Cardiac muscle cell (in vitro differentiated cells and primary cell): Measurements from ENCODE around the gene KRT15. TPM values are rescaled to one million over a fixed set of nuclear protein-coding genes. Genes with fewer than 3 reads are reported as not detected.

Experiments
- DNase-seq, 2 donors: peaks; one replicate each; pipeline versions ENCODE4 v3.0.0 to v3.0.0-alpha.2; 2010 to 2017; ENCODE audit warnings: low read depth in 1 of 2, low spot score in 1 of 2
- H3K27ac ChIP-seq: fragments of 200-600 bp; sonication (generic); 2 replicates; pipeline ENCODE4 v1.5.1; 2016
- H3K27me3 ChIP-seq: fragments of 200-600 bp; sonication (generic); 2 replicates; pipeline ENCODE4 v1.6.0; 2016; ENCODE audit warnings: control low read depth
- H3K36me3 ChIP-seq: fragments of 200-600 bp; sonication (generic); 2 replicates; pipeline ENCODE4 v1.5.1; 2016; ENCODE audit warnings: control low read depth
- H3K4me1 ChIP-seq: fragments of 200-600 bp; sonication (generic); 2 replicates; pipeline ENCODE4 v1.8.1; 2017; ENCODE audit warnings: low read depth, mild to moderate bottlenecking, mixed run types
- H3K4me3 ChIP-seq: fragments of 200-600 bp; sonication (generic); 2 replicates; pipeline ENCODE4 v1.5.1; 2016; ENCODE audit warnings: mild to moderate bottlenecking
- H3K9me3 ChIP-seq: fragments of 200-600 bp; sonication (generic); 2 replicates; pipeline ENCODE4 v1.5.1; 2017; ENCODE audit warnings: low read depth, mild to moderate bottlenecking, control low read depth
- polyA plus RNA-seq: library from polyadenylated mRNA; unstranded; fragments of >200 nt; fragmentation: Nextera tagmentation; extraction: Ambion mirVana; gene quantifications from 2 replicates; pipeline ENCODE4 v1.2.1, GENCODE V29; 2016
- total RNA-seq: library from RNA; depleted of rRNA; stranded (reverse); fragments of >200 nt; gene quantifications from 2 replicates; pipeline ENCODE4 v1.2.3, GENCODE V29; 2016
- TF ChIP-seq, protein P1 (sequence below): IDR thresholded peaks from 2 replicates; pipeline ENCODE4 v1.5.1; 2012; ENCODE audit warnings: low read depth, mild to moderate bottlenecking, low read length

Gene KRT15
- 0.09 and 0.28 TPM in 2 replicates for total RNA-seq
- polyA plus RNA-seq: 0.15 TPM in 1 of 2 replicates, not detected in the other

DNA sequence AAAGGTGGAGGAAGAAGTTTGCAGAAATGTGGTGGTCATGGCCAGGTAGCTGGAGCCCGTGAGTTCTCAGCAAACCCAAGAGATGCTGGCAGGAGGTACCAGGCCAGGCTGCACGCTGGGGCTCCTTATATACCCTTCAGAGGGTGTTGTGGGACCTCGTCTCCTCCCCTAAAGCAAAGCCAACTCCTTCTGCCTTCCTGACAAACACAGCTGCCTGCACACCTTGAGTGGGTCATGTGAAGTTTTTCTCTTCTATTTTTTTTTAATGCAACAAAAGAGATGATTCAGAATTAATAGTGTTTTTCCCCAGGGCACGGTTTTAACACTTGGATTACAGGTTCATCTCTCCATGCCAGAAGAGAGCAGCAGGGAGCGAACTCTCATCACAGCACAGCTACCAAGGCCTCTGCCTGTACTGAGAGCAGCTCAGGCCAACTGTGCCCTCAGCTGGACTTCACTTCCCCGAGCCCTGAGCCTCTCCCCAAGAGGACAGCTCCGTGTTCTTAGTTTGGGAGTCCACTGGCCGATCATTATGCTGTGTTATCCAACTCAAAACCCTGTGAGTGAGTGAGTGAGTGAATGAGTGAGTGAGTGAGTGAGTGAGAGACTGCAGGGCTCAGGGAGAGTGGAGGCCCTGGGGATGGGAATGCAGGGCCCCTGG is at the start of gene KRT15:
Gene KRT15 (minus strand): TSS at position 102 of the 661 bp plus-strand sequence. CDS start 63 bp downstream, at position 39.
- Histone ChIP-seq H3K27ac (peak within 1 kb of the TSS; percentile 23), H3K9me3 (no peaks in the 10 kb centered on the region), H3K4me1 (peaks cover 8% of the 10 kb centered on the region), H3K36me3 (peaks cover 9% of the 10 kb centered on the region), H3K27me3 (no peaks in the 10 kb centered on the region), H3K4me3 (no peak within 1 kb of the TSS)
- TF ChIP-seq, protein P1, sequence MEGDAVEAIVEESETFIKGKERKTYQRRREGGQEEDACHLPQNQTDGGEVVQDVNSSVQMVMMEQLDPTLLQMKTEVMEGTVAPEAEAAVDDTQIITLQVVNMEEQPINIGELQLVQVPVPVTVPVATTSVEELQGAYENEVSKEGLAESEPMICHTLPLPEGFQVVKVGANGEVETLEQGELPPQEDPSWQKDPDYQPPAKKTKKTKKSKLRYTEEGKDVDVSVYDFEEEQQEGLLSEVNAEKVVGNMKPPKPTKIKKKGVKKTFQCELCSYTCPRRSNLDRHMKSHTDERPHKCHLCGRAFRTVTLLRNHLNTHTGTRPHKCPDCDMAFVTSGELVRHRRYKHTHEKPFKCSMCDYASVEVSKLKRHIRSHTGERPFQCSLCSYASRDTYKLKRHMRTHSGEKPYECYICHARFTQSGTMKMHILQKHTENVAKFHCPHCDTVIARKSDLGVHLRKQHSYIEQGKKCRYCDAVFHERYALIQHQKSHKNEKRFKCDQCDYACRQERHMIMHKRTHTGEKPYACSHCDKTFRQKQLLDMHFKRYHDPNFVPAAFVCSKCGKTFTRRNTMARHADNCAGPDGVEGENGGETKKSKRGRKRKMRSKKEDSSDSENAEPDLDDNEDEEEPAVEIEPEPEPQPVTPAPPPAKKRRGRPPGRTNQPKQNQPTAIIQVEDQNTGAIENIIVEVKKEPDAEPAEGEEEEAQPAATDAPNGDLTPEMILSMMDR: no peak
- no peak for DNase-seq

DNA sequence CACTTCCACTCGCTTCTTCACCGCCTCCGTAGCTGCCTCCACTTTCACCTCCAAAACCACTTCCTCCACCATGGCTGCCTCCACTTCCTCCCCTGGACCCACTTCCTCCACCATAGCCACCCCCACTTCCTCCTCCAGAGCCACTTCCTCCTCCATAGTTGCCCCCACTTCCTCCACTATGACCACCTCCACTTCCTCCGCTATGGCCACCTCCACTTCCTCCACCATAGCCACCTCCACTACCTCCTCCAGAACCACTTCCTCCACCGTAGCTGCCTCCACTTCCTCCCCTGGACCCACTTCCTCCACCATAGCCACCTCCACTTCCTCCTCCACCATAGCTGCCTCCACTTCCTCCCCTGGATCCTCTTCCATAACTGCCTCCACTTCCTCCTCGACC is 48.6 kb upstream of the KRT15 start:
- TF ChIP-seq, protein P1: no peak
- Histone ChIP-seq H3K9me3 (no peaks in the 10 kb centered on the region), H3K4me3 (no peak overlapping the region), H3K4me1 (peaks cover 8% of the 10 kb centered on the region), H3K36me3 (no peaks in the 10 kb centered on the region), H3K27ac (no peak overlapping the region), H3K27me3 (no peaks in the 10 kb centered on the region)
- no peak for DNase-seq

DNA sequence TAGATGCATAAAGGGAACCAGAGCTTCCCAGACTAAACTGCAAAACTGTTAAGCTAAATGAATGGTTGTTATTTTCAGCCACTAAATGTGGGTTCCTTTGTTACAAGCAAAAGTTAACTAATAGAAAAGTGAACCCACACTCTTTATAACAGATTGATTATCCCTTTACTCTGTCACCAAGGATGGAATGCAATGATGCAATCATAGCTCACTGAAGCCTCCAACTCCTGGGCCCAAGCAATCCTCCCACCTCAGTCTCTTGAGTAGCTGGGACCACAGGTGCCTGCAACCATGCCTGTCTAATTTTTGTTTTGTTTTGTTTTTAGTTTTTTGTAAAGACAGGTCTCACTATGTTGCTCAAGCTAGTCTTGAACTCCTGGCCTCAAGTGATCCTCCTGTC is 46.6 kb upstream of the KRT15 start:
- DNase-seq: no peak
- H3K36me3 ChIP-seq: no peaks in the 10 kb centered on the region
- no peaks in the 10 kb centered on the region for H3K9me3 ChIP-seq
- TF ChIP-seq, protein P1: no peak
- no peak overlapping the region for H3K27ac ChIP-seq
- H3K4me3 ChIP-seq: no peak overlapping the region
- H3K4me1 ChIP-seq: peaks cover 8% of the 10 kb centered on the region
- no peaks in the 10 kb centered on the region for H3K27me3 ChIP-seq

DNA sequence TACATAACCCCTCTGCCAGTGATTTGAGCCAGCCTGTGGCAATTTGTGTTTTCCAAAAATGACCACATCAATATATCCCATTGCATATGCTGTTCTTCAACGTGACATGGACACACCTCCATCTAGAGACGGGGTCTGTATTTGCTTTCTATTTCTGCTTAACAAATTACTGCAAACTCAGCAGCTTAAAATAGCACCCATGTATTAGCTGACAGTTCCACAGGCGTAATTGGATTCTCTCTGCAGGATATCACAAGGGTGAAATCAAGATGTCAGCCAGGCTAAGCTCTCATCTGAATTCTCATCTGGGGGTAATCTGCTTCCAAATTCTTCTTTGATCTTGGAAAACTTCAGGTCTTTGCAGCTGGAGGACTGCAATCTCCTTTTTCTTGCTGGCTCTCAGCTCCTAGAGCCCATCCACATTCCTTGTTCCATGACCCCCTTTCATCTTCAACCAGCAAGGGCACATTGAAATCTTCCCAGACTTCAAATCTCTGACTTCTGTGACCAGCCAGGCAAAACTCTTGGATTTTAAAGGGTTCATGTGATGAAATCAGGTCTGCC is 45.0 kb upstream of the KRT15 start:
- peaks cover 8% of the 10 kb centered on the region for H3K4me1 ChIP-seq
- no peak overlapping the region for H3K4me3 ChIP-seq
- no peaks in the 10 kb centered on the region for H3K9me3 ChIP-seq
- H3K27ac ChIP-seq: peak overlapping the region; percentile 2
- DNase-seq: peak in 1 of 2 donors; percentile 36
- H3K36me3 ChIP-seq: no peaks in the 10 kb centered on the region
- H3K27me3 ChIP-seq: no peaks in the 10 kb centered on the region
- TF ChIP-seq, protein P1: no peak

DNA sequence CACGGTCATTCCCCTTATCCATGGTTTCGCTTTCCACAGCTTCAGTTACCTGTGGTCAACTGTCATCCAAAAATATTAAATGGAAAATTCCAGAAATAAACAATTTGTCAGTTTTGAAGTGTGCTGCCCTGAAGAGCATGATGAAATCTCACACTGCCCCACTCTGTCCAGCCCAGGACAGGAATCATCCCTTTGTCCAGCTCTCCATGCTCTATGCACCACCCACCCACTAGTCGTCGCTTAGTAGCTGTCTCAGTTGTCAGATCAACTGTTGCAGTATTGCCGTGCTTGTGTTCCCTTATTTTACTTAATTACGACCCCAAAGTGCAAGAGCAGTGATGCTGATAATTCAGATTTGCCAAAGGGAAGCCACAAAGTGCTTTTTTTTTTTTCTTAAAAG is 42.9 kb upstream of the KRT15 start:
- Histone ChIP-seq H3K9me3 (no peaks in the 10 kb centered on the region), H3K27ac (no peak overlapping the region), H3K4me3 (no peak overlapping the region), H3K27me3 (no peaks in the 10 kb centered on the region), H3K36me3 (no peaks in the 10 kb centered on the region), H3K4me1 (peaks cover 8% of the 10 kb centered on the region)
- TF ChIP-seq, protein P1: no peak
- no peak for DNase-seq
